ENCODE results near the gene CEACAM21. TPM values are rescaled to one million over a fixed set of nuclear protein-coding genes. Genes with fewer than 3 reads are reported as not detected.

CEACAM21 gene
- polyA plus RNA-seq, 2 of the 4 experiments (the other 2 are of a cell fraction): not detected

DNA sequence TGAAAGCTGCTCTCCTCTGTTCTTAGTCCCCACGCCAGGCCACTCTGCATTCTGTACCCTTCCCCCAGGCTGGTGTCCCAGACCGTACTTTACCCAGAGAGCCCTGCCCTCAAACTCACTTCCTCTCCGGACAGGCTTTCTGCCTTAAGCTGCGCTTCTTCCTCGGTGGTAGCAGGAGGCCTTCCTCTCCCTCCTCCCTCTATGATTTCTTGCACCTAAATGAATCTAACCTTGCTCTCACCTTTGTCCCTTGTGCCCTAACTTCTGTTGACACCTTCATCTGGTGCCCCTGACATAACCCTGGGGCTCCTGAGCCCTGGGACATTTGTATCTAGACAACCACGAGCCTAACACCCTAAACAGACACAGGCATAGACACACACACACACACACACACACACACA lies 29.6 kb upstream of the CEACAM21 start:
- WGBS (ENCODE audit: missing lambda C conversion rate): 54% methylated on average over 6 of the region's 6 CpGs
- ATAC-seq (peak in 1 of 2 experiments; percentile 17; a peak in 2 of 6 replicates), DNase-seq (ENCODE audit: low read depth in 1 of 2, low spot score in 1 of 2) (no peak), FAIRE-seq (no peak)
- Histone ChIP-seq H3K4me3 (no peak overlapping the region), H3K4me1 (no peaks in the 10 kb centered on the region), H3K27ac (no peak overlapping the region), H3K4me2 (no peak overlapping the region), H3K9me3 (no peaks in the 10 kb centered on the region)
- TF ChIP-seq, protein P1, sequence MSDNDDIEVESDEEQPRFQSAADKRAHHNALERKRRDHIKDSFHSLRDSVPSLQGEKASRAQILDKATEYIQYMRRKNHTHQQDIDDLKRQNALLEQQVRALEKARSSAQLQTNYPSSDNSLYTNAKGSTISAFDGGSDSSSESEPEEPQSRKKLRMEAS (IDR thresholded peaks at IDR 0.05): no peak
- ChIA-PET CTCF (interaction anchor here (0.6 to 15.7 kb wide), 12 partner anchors 12 to 238 kb away, joined by 3 to 169 read pairs (median 5); no protein-coding TSS in a partner anchor), POLR2A (no interaction called here)

DNA sequence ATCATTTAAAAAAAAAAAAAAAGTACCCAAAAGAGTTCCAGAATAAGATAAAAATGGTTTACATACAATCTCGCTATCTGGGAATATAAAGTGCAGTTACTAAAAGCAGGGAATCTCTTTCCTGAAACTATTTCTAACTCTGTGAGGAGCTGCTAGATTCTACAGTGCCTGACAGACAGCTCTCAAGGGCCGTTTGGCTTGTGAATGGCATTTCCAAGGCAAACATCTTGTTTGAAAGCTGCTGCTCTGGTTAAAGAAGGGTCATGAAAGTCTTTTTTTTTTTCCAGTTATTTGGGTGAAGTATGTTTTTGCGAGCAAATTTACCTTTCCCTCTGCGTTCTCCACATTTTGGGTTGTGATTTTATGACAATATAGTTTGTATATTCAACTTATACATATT lies 29.0 kb upstream of the CEACAM21 start:
- H3K9me3 ChIP-seq: no peaks in the 10 kb centered on the region
- ATAC-seq (no peak), DNase-seq (ENCODE audit: low read depth in 1 of 2, low spot score in 1 of 2) (no peak), FAIRE-seq (peak; percentile 59)
- TF ChIP-seq RARB (CRISPR knock-in tag; IDR thresholded peaks at IDR 0.05) (no peak), TP53 (CRISPR knock-in tag; IDR thresholded peaks at IDR 0.05) (no peak), MAFK (IDR thresholded peaks at IDR 0.05; ENCODE audit: partially characterized antibody) (no peak), HOXA7 (CRISPR knock-in tag; IDR thresholded peaks at IDR 0.05) (no peak), HEYL (CRISPR knock-in tag; IDR thresholded peaks at IDR 0.05) (no peak), BHLHE40 (IDR thresholded peaks at IDR 0.05; ENCODE audit: low read depth, low read length) (no peak), POLR2AphosphoS2 (conservative IDR thresholded peaks at IDR 0.05; ENCODE audit: low read length) (no peak), ZNF302 (CRISPR knock-in tag; IDR thresholded peaks at IDR 0.05) (no peak), NR3C1 (IDR thresholded peaks at IDR 0.05) (no peak), CHD2 (IDR thresholded peaks at IDR 0.05; ENCODE audit: low read length, partially characterized antibody) (no peak), JUN (IDR thresholded peaks at IDR 0.05) (no peak), PHF8 (IDR thresholded peaks at IDR 0.05; ENCODE audit: borderline replicate concordance, low read depth) (no peak)
- TF ChIP-seq, protein P2, sequence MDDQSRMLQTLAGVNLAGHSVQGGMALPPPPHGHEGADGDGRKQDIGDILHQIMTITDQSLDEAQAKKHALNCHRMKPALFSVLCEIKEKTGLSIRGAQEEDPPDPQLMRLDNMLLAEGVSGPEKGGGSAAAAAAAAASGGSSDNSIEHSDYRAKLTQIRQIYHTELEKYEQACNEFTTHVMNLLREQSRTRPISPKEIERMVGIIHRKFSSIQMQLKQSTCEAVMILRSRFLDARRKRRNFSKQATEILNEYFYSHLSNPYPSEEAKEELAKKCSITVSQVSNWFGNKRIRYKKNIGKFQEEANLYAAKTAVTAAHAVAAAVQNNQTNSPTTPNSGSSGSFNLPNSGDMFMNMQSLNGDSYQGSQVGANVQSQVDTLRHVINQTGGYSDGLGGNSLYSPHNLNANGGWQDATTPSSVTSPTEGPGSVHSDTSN (IDR thresholded peaks at IDR 0.05): no peak
- TF ChIP-seq, protein P3, sequence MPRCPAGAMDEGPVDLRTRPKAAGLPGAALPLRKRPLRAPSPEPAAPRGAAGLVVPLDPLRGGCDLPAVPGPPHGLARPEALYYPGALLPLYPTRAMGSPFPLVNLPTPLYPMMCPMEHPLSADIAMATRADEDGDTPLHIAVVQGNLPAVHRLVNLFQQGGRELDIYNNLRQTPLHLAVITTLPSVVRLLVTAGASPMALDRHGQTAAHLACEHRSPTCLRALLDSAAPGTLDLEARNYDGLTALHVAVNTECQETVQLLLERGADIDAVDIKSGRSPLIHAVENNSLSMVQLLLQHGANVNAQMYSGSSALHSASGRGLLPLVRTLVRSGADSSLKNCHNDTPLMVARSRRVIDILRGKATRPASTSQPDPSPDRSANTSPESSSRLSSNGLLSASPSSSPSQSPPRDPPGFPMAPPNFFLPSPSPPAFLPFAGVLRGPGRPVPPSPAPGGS (IDR thresholded peaks at IDR 0.05): no peak
- H3K4me1 ChIP-seq: no peaks in the 10 kb centered on the region
- 23% methylated on average over 4 of the region's 4 CpGs for WGBS (ENCODE audit: missing lambda C conversion rate)
- POLR2A ChIA-PET: no interaction called here
- H3K4me3 ChIP-seq: no peak overlapping the region
- no peak overlapping the region for H3K27ac ChIP-seq
- CTCF ChIA-PET: interaction anchor here (0.6 to 15.7 kb wide), 11 partner anchors 8 to 238 kb away, joined by 3 to 169 read pairs (median 5); no protein-coding TSS in a partner anchor
- H3K4me2 ChIP-seq: no peak overlapping the region

DNA sequence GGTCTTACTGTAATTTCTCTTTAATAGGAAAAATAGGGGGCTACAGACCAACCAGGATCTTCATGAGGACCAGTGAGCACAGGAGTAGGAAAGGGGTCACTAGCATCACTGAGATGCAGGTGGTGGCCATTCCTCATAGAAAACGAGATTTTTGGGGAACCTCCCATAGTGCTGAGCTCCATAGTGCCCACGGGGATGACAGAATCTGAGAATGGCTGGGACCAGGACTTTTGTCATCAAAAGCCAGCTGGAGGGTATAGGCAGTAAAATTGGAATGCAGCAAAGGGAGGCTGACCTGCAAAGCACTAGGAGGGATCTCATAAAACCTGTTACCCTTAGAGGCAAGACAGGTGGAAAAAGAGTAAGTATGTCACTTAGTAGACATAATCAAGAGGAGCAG lies 28.4 kb upstream of the CEACAM21 start:
- FAIRE-seq: no peak
- WGBS (ENCODE audit: missing lambda C conversion rate): 0% methylated on average over 2 of the region's 2 CpGs
- Histone ChIP-seq H3K27ac (no peak overlapping the region), H3K4me2 (no peak overlapping the region), H3K4me1 (no peaks in the 10 kb centered on the region), H3K4me3 (no peak overlapping the region), H3K9me3 (no peaks in the 10 kb centered on the region)
- no peak for TF ChIP-seq NR3C1 (IDR thresholded peaks at IDR 0.05)
- TF ChIP-seq CBX8 (IDR thresholded peaks at IDR 0.05): 0 out of 2 replicates have a peak, but pooled peaks have one; percentile 53
- no peak for TF ChIP-seq RARB (CRISPR knock-in tag; IDR thresholded peaks at IDR 0.05)
- TF ChIP-seq, protein P2 (IDR thresholded peaks at IDR 0.05): no peak
- no peak for TF ChIP-seq EHMT2 (IDR thresholded peaks at IDR 0.05; ENCODE audit: low read depth)
- CTCF ChIA-PET: interaction anchor here (0.6 to 15.7 kb wide), 12 partner anchors 9 to 312 kb away, joined by 3 to 169 read pairs (median 4); partner anchors contain the start of gene ERICH4
- DNase-seq (ENCODE audit: low read depth in 1 of 2, low spot score in 1 of 2): no peak
- POLR2A ChIA-PET: interaction anchor here (0.6 kb wide), 1 partner anchor 107 kb away, joined by 3 read pairs; no protein-coding TSS in a partner anchor
- ATAC-seq: no peak

Data from A549 (cell line).